ENCODE data around the gene CLCN6. TPM values are rescaled to one million over a fixed set of nuclear protein-coding genes. Genes with fewer than 3 reads are reported as not detected.

The CLCN6 gene
- polyA plus RNA-seq, 2 of the 4 experiments (the other 2 are of a cell fraction): 5.7 to 9.0 TPM

- DNase-seq (ENCODE audit: low read depth in 1 of 2, low spot score in 1 of 2): no peak
- Histone ChIP-seq H3K27ac (no peak overlapping the region), H3K9me3 (no peaks in the 10 kb centered on the region), H3K4me1 (no peaks in the 10 kb centered on the region), H3K4me2 (no peak overlapping the region), H3K4me3 (no peak overlapping the region)
- WGBS (ENCODE audit: missing lambda C conversion rate): 82% methylated on average over 6 of the region's 19 CpGs
- ChIA-PET CTCF (no interaction called here), POLR2A (no interaction called here)
- no peak for FAIRE-seq
- ATAC-seq: no peak
- TF ChIP-seq TFCP2L1 (CRISPR knock-in tag; IDR thresholded peaks at IDR 0.05) (no peak), TP53 (CRISPR knock-in tag; IDR thresholded peaks at IDR 0.05) (no peak), BCL3 (IDR thresholded peaks at IDR 0.05) (no peak), KDM1A (IDR thresholded peaks at IDR 0.05; ENCODE audit: low read depth) (no peak), FOSB (CRISPR knock-in tag; IDR thresholded peaks at IDR 0.05) (no peak), RARB (CRISPR knock-in tag; IDR thresholded peaks at IDR 0.05) (no peak), GATA3 (IDR thresholded peaks at IDR 0.05; ENCODE audit: borderline replicate concordance) (no peak), SREBF2 (IDR thresholded peaks at IDR 0.05) (no peak), ZFP36 (IDR thresholded peaks at IDR 0.05; ENCODE audit: borderline replicate concordance, partially characterized antibody) (no peak), HMGXB4 (CRISPR knock-in tag; IDR thresholded peaks at IDR 0.05; ENCODE audit: borderline replicate concordance) (no peak), POLR2A (IDR thresholded peaks at IDR 0.05; ENCODE audit: low read length) (no peak), NR3C1 (IDR thresholded peaks at IDR 0.05) (no peak), ELK1 (IDR thresholded peaks at IDR 0.05; ENCODE audit: low read depth, low read length) (no peak), EHMT2 (IDR thresholded peaks at IDR 0.05; ENCODE audit: low read depth) (no peak), MAFK (IDR thresholded peaks at IDR 0.05; ENCODE audit: partially characterized antibody) (no peak), HES2 (IDR thresholded peaks at IDR 0.05) (no peak), ZC3H11A (IDR thresholded peaks at IDR 0.05) (no peak), ZNF302 (CRISPR knock-in tag; IDR thresholded peaks at IDR 0.05) (no peak)
These were observed 40.1 kb upstream of the CLCN6 start for GRCh38 chr1:11765661-11766428.

- FAIRE-seq (no peak), DNase-seq (ENCODE audit: low read depth in 1 of 2, low spot score in 1 of 2) (no peak), ATAC-seq (no peak)
- ChIA-PET POLR2A (no interaction called here), CTCF (interaction anchor here (1.0 to 1.1 kb wide), 2 partner anchors 19 to 201 kb away, joined by 3 to 6 read pairs; no protein-coding TSS in a partner anchor)
- no peak overlapping the region for H3K4me3 ChIP-seq
- H3K27ac ChIP-seq: no peak overlapping the region
- TF ChIP-seq RNF2 (IDR thresholded peaks at IDR 0.05; ENCODE audit: borderline replicate concordance, low read depth): no peak
- no peak for TF ChIP-seq BCL3 (IDR thresholded peaks at IDR 0.05)
- TF ChIP-seq FOSL2 (IDR thresholded peaks at IDR 0.05): no peak
- TF ChIP-seq FOSL2 (CRISPR knock-in tag; IDR thresholded peaks at IDR 0.05): no peak
- TF ChIP-seq RFX5 (IDR thresholded peaks at IDR 0.05): no peak
- no peak for TF ChIP-seq ATOH8 (CRISPR knock-in tag; IDR thresholded peaks at IDR 0.05; ENCODE audit: low read depth)
- TF ChIP-seq RARB (CRISPR knock-in tag; IDR thresholded peaks at IDR 0.05): no peak
- no peak for TF ChIP-seq JUN (IDR thresholded peaks at IDR 0.05)
- no peak for TF ChIP-seq CHD2 (IDR thresholded peaks at IDR 0.05; ENCODE audit: low read length, partially characterized antibody)
- H3K4me2 ChIP-seq: no peak overlapping the region
- 70% methylated on average over 8 of the region's 14 CpGs for WGBS (ENCODE audit: missing lambda C conversion rate)
- H3K4me1 ChIP-seq: no peaks in the 10 kb centered on the region
- no peaks in the 10 kb centered on the region for H3K9me3 ChIP-seq
These were observed 39.6 kb upstream of the CLCN6 start for GRCh38 chr1:11766429-11766776.

Data from A549 (cell line).